ENCODE data around the gene SORL1-AS1.

The SORL1-AS1 gene

GRCh38 chr11:121456816-121457431, 4.2 kb upstream of the SORL1-AS1 start:
- Histone ChIP-seq H3K36me3 (no peaks in the 10 kb centered on the region), H3K4me1 (no peaks in the 10 kb centered on the region), H3K27me3 (no peaks in the 10 kb centered on the region), H3K27ac (no peak overlapping the region), H3K9me3 (no peaks in the 10 kb centered on the region), H3K4me3 (no peak overlapping the region)
- intact Hi-C loops (cut with DNase I; ENCODE audit: low total_unique reads): no loop called here
- DNase-seq: no peak
- TF ChIP-seq POLR2A (IDR thresholded peaks at IDR 0.05): no peak
- TF ChIP-seq CTCF (IDR thresholded peaks at IDR 0.05): no peak

DNA sequence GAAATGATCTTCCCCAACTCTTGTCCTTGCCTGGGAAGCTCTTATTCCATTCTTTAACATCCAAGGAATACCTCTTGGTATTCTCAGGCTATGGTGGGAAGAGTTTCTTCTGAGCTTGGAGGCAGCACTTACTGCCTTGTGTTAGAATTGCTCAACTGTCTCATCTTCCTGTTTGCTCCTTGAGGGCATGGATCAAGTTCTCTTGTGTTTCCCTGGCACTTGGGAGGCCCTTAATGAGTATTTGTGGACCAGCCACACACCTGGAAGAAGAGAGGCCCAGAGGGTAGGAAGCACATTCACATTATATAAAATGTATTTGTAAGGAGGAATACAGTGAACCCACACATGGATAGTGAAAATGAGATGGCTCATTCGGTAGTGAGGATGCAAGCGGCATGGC, 3.4 kb upstream of the SORL1-AS1 start:
- intact Hi-C loops (cut with DNase I; ENCODE audit: low total_unique reads): no loop called here
- no peaks in the 10 kb centered on the region for H3K4me1 ChIP-seq

GRCh38 chr11:121455115-121455514, 2.3 kb upstream of the SORL1-AS1 start:
- intact Hi-C loops (cut with DNase I; ENCODE audit: low total_unique reads): no loop called here
- Histone ChIP-seq H3K9me3 (no peaks in the 10 kb centered on the region), H3K36me3 (no peaks in the 10 kb centered on the region), H3K27me3 (no peaks in the 10 kb centered on the region), H3K27ac (no peak overlapping the region), H3K4me1 (no peaks in the 10 kb centered on the region), H3K4me3 (no peak overlapping the region)
- TF ChIP-seq POLR2A (IDR thresholded peaks at IDR 0.05) (no peak), CTCF (IDR thresholded peaks at IDR 0.05) (no peak)
- DNase-seq: no peak

More for the DNA sequence above, 3.4 kb upstream of the SORL1-AS1 start:
- no peak for TF ChIP-seq CTCF (IDR thresholded peaks at IDR 0.05)
- no peak for TF ChIP-seq POLR2A (IDR thresholded peaks at IDR 0.05)
- H3K9me3 ChIP-seq: no peaks in the 10 kb centered on the region
- H3K4me3 ChIP-seq: no peak overlapping the region
- H3K27ac ChIP-seq: no peak overlapping the region
- H3K27me3 ChIP-seq: no peaks in the 10 kb centered on the region
- no peaks in the 10 kb centered on the region for H3K36me3 ChIP-seq
- no peak for DNase-seq

- Histone ChIP-seq H3K36me3 (no peaks in the 10 kb centered on the region), H3K4me3 (no peak overlapping the region), H3K4me1 (no peaks in the 10 kb centered on the region), H3K9me3 (no peaks in the 10 kb centered on the region), H3K27ac (peak overlapping the region in 1 of 2 donors; percentile 12), H3K27me3 (no peaks in the 10 kb centered on the region)
- intact Hi-C loops (cut with DNase I; ENCODE audit: low total_unique reads): no loop called here
- TF ChIP-seq CTCF (IDR thresholded peaks at IDR 0.05) (no peak), POLR2A (IDR thresholded peaks at IDR 0.05) (no peak)
- no peak for DNase-seq
Observed at GRCh38 chr11:121453589-121454299, 977 bp upstream of the SORL1-AS1 start.

DNA sequence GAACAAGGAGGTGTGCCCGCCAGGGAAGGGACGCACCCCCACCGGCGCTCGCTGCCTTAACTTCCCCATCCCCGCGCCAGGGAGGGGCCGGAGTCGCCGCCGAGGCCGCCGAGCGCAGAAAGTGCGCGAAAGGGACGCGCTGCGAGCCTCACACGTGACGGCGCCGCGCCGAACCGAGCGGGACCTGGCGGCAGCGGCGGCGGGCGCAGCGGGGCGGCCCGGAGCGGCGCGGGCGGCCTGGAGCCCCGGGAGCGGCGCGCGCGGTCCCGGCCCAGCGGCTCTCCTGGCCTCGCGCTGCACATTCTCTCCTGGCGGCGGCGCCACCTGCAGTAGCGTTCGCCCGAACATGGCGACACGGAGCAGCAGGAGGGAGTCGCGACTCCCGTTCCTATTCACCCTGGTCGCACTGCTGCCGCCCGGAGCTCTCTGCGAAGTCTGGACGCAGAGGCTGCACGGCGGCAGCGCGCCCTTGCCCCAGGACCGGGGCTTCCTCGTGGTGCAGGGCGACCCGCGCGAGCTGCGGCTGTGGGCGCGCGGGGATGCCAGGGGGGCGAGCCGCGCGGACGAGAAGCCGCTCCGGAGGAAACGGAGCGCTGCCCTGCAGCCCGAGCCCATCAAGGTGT, 670 bp downstream of the SORL1-AS1 start, which contains the start of gene SORL1:
Gene SORL1, plus strand, starts transcription at position 329 of the 623 bp plus-strand sequence. Its CDS starts 18 bp downstream, at position 347.
- no peaks in the 10 kb centered on the region for H3K27me3 ChIP-seq
- peak within 1 kb of the TSS; percentile 23 to 80 for H3K4me3 ChIP-seq
- no peaks in the 10 kb centered on the region for H3K36me3 ChIP-seq
- no peaks in the 10 kb centered on the region for H3K9me3 ChIP-seq
- TF ChIP-seq CTCF (IDR thresholded peaks at IDR 0.05): peak; percentile 35 to 86 (median 62)
- TF ChIP-seq POLR2A (IDR thresholded peaks at IDR 0.05): no peak
- intact Hi-C loops (cut with DNase I; ENCODE audit: low total_unique reads): no loop called here
- no peaks in the 10 kb centered on the region for H3K4me1 ChIP-seq
- DNase-seq: peak; percentile 57 to 81
- peak within 1 kb of the TSS in 1 of 2 donors; percentile 4 for H3K27ac ChIP-seq

All from uterus (tissue), 3 donors.